Ammon's horn (tissue), 1 donor: ENCODE measurements around the gene MAP2K7.

ENCODE experiments used
- DNase-seq: peaks from one replicate; pipeline ENCODE4 v3.0.0-alpha.2; 2016; ENCODE audit warnings: low spot score

Gene MAP2K7

GRCh38 chr19:7963566-7963965 is 59.9 kb downstream of the MAP2K7 start:
- DNase-seq: no peak
